Endothelial cell (in vitro differentiated cells): ENCODE data around the gene NECAB3. TPM values are rescaled to one million over a fixed set of nuclear protein-coding genes. Genes with fewer than 3 reads are reported as not detected.

Source experiments
- DNase-seq: peaks from one replicate; pipeline ENCODE4 v3.0.0; 2021; ENCODE audit warnings: low spot score
- H3K27ac Mint-ChIP-seq: one replicate; pipeline ENCODE4 v1.8.0; 2021; ENCODE audit warnings: mixed read lengths, inconsistent platforms; ENCODE audit not compliant: unreplicated experiment
- H3K27me3 Mint-ChIP-seq: one replicate; pipeline ENCODE4 v1.8.0; 2021; ENCODE audit warnings: mild to moderate bottlenecking, moderate library complexity, mixed read lengths, inconsistent platforms; ENCODE audit not compliant: unreplicated experiment
- H3K36me3 Mint-ChIP-seq: one replicate; pipeline ENCODE4 v1.8.0; 2021; ENCODE audit warnings: mild to moderate bottlenecking, low read depth, mixed read lengths, inconsistent platforms; ENCODE audit not compliant: unreplicated experiment
- H3K4me1 Mint-ChIP-seq: one replicate; pipeline ENCODE4 v1.8.0; 2021; ENCODE audit warnings: mild to moderate bottlenecking, mixed read lengths, inconsistent platforms; ENCODE audit not compliant: unreplicated experiment
- H3K4me3 Mint-ChIP-seq: one replicate; pipeline ENCODE4 v1.8.0; 2021; ENCODE audit warnings: mild to moderate bottlenecking, mixed read lengths, inconsistent platforms; ENCODE audit not compliant: unreplicated experiment
- H3K9me3 Mint-ChIP-seq: one replicate; pipeline ENCODE4 v1.8.0; 2021; ENCODE audit warnings: mixed read lengths, inconsistent platforms; ENCODE audit not compliant: unreplicated experiment
- CTCF ChIP-seq: fragments of 200-600 bp; sonication (generic); IDR thresholded peaks from one replicate; pipeline ENCODE4 v1.5.0; 2021; ENCODE audit warnings: antibody characterized with exemption; ENCODE audit not compliant: unreplicated experiment
- total RNA-seq: library from RNA; stranded (reverse); fragmentation: NEBNext Ultra II Directional; extraction: Animal tissue kit (Norgen Biotek cat#: 25700); gene quantifications from one replicate; pipeline ENCODE4 v1.2.1, GENCODE V29; 2021; ENCODE audit not compliant: unreplicated experiment

NECAB3 gene
- total RNA-seq, 1 donor from 2014 or later = 9.8 TPM

GRCh38 chr20:33609504-33609903 lies 64.7 kb downstream of the NECAB3 start:
- H3K4me3 Mint-ChIP-seq = no peak overlapping the region
- no peaks in the 10 kb centered on the region for H3K9me3 Mint-ChIP-seq
- no peaks in the 10 kb centered on the region for H3K36me3 Mint-ChIP-seq
- no peaks in the 10 kb centered on the region for H3K27me3 Mint-ChIP-seq
- no peak overlapping the region for H3K27ac Mint-ChIP-seq
- no peak for DNase-seq
- H3K4me1 Mint-ChIP-seq = peaks cover 7% of the 10 kb centered on the region
- TF ChIP-seq CTCF = no peak

Other genes with a start within 250 kb of the NECAB3 start
- gene SNTA1, start 230.7 kb downstream of the NECAB3 start, total RNA-seq = 1.6 TPM
- gene CBFA2T2, start 184.3 kb downstream of the NECAB3 start, total RNA-seq = 17.5 TPM
- not detected for gene C20orf144, start 12.1 kb downstream of the NECAB3 start, total RNA-seq
- gene ACTL10, start 7.5 kb downstream of the NECAB3 start, total RNA-seq = not detected
- gene E2F1, start 12.0 kb upstream of the NECAB3 start, total RNA-seq = 6.7 TPM
- 6.0 TPM for gene PXMP4, start 45.9 kb upstream of the NECAB3 start, total RNA-seq
- gene ZNF341, start 57.6 kb upstream of the NECAB3 start, total RNA-seq = 3.5 TPM
- 117 TPM for gene CHMP4B, start 136.9 kb upstream of the NECAB3 start, total RNA-seq